IMR-90 (cell line): ENCODE data around the gene KRTAP12-2. TPM values are rescaled to one million over a fixed set of nuclear protein-coding genes. Genes with fewer than 3 reads are reported as not detected.

Experiments
- ATAC-seq: fragments of 200-7000 bp; cut with Tn5 transposase; 2 replicates; pipeline ENCODE4 v1.9.1; 2020; ENCODE audit warnings: low read depth, mild to moderate bottlenecking, moderate library complexity
- BruUV-seq: library from RNA; stranded (reverse); fragments of 400-500 nt; replicated peaks from 2 replicates; lab custom pipeline; 2021; lab: Mats Ljungman, UMichigan
- CTCF ChIA-PET: fragments of 300-600 bp; formaldehyde crosslinking; extraction: SDS; loops from one replicate; lab custom pipeline; 2021; ENCODE audit warnings: antibody characterized with exemption; lab: Yijun Ruan, JAX
- POLR2A ChIA-PET: fragments of 300-600 bp; sonication (Branson Sonifier 250); formaldehyde crosslinking; loops from one replicate; lab custom pipeline; 2022; ENCODE audit warnings: antibody characterized with exemption; ENCODE audit not compliant: unreplicated experiment; lab: Charles Lee
- DNase-seq: peaks from one replicate; pipeline ENCODE4 v3.0.0; 2013
- H2AFZ ChIP-seq: replicated peaks from 2 replicates; pipeline ENCODE3; 2013; ENCODE audit warnings: low read length, mild to moderate bottlenecking; ENCODE audit not compliant: poor library complexity
- H2AK5ac ChIP-seq: 2 replicates; pipeline ENCODE4 v1.6.1; 2013; ENCODE audit warnings: low read depth, low read length, inconsistent platforms
- H2AK9ac ChIP-seq: replicated peaks from 2 replicates; pipeline ENCODE3; 2013; ENCODE audit warnings: mild to moderate bottlenecking, low read depth, low read length, moderate library complexity; ENCODE audit not compliant: poor library complexity
- H2BK120ac ChIP-seq: 2 replicates; pipeline ENCODE4 v1.6.1; 2013; ENCODE audit warnings: low read depth, low read length, inconsistent platforms
- H2BK15ac ChIP-seq: 3 replicates; pipeline ENCODE4 v1.6.1; 2013; ENCODE audit warnings: low read depth, low read length, inconsistent platforms
- H2BK20ac ChIP-seq: 2 replicates; pipeline ENCODE4 v1.6.1; 2013; ENCODE audit warnings: low read depth, mild to moderate bottlenecking, inconsistent platforms, low read length, moderate library complexity
- H2BK5ac ChIP-seq: 2 replicates; pipeline ENCODE4 v1.6.1; 2013; ENCODE audit warnings: mild to moderate bottlenecking, low read depth, low read length, inconsistent platforms; ENCODE audit not compliant: poor library complexity, severe bottlenecking
- H3K14ac ChIP-seq: replicated peaks from 2 replicates; pipeline ENCODE4 v1.6.1; 2013; ENCODE audit warnings: low read depth, low read length, inconsistent platforms
- H3K18ac ChIP-seq: 2 replicates; pipeline ENCODE4 v1.6.1; 2013; ENCODE audit warnings: low read depth, low read length, control low read depth
- H3K23ac ChIP-seq: 2 replicates; pipeline ENCODE4 v1.6.1; 2013; ENCODE audit warnings: low read depth, low read length, inconsistent platforms
- H3K27ac ChIP-seq: 2 replicates; pipeline ENCODE4 v1.5.1; 2013; ENCODE audit warnings: mild to moderate bottlenecking, control low read depth, low read length; ENCODE audit not compliant: insufficient read depth
- H3K27me3 ChIP-seq: 2 replicates; pipeline ENCODE4 v1.6.1; 2013; ENCODE audit warnings: low read length; ENCODE audit not compliant: control insufficient read depth, insufficient read depth
- H3K36me3 ChIP-seq: 2 replicates; pipeline ENCODE4 v1.6.1; 2013; ENCODE audit warnings: low read length, mixed read lengths; ENCODE audit not compliant: control insufficient read depth, insufficient read depth
- H3K4ac ChIP-seq: 2 replicates; pipeline ENCODE4 v1.6.1; 2013; ENCODE audit warnings: low read depth, low read length, inconsistent platforms
- H3K4me1 ChIP-seq: 2 replicates; pipeline ENCODE4 v1.6.1; 2013; ENCODE audit warnings: low read length, mixed read lengths; ENCODE audit not compliant: control insufficient read depth, insufficient read depth
- H3K4me2 ChIP-seq: 2 replicates; pipeline ENCODE4 v1.6.1; 2013; ENCODE audit warnings: low read depth, mild to moderate bottlenecking, control low read depth, low read length, moderate library complexity
- H3K4me3 ChIP-seq: 2 replicates; pipeline ENCODE4 v1.5.1; 2013; ENCODE audit warnings: low read depth, mild to moderate bottlenecking, control low read depth, low read length, moderate library complexity; ENCODE audit not compliant: insufficient read depth
- H3K56ac ChIP-seq: 2 replicates; pipeline ENCODE4 v1.6.1; 2013; ENCODE audit warnings: low read length, inconsistent platforms; ENCODE audit not compliant: insufficient read depth; ENCODE audit errors: extremely low read depth
- H3K79me1 ChIP-seq, 2 experiments: 2 replicates each; pipeline ENCODE4 v1.6.1; 2013; ENCODE audit warnings: low read length in 2 of 2, inconsistent platforms in 1 of 2, low read depth in 1 of 2
- H3K9ac ChIP-seq: 2 replicates; pipeline ENCODE4 v1.6.1; 2013; ENCODE audit warnings: low read depth, low read length, control low read depth
- H3K9me1 ChIP-seq: 2 replicates; pipeline ENCODE4 v1.6.1; 2013; ENCODE audit warnings: low read length, inconsistent platforms; ENCODE audit not compliant: insufficient read depth
- H3K9me3 ChIP-seq: 2 replicates; pipeline ENCODE4 v1.6.1; 2013; ENCODE audit warnings: low read length; ENCODE audit not compliant: control insufficient read depth, insufficient read depth
- H4K20me1 ChIP-seq: 2 replicates; pipeline ENCODE4 v1.6.1; 2013; ENCODE audit warnings: low read length, inconsistent platforms; ENCODE audit not compliant: insufficient read depth
- H4K5ac ChIP-seq: 2 replicates; pipeline ENCODE4 v1.6.1; 2013; ENCODE audit warnings: mild to moderate bottlenecking, low read depth, low read length, control low read depth
- H4K8ac ChIP-seq, 2 experiments: 2 replicates each; pipeline ENCODE4 v1.6.1; 2013; ENCODE audit warnings: low read depth in 2 of 2, low read length in 2 of 2, control low read depth in 1 of 2, inconsistent platforms in 1 of 2
- H4K91ac ChIP-seq: 2 replicates; pipeline ENCODE4 v1.6.1; 2013; ENCODE audit warnings: low read depth, low read length, inconsistent platforms; ENCODE audit not compliant: insufficient read depth
- BHLHE40 ChIP-seq: fragments of 150-350 bp; IDR thresholded peaks from 2 replicates; pipeline ENCODE4 v1.6.1; 2016; ENCODE audit warnings: mild to moderate bottlenecking, low read depth, low read length
- MXI1 ChIP-seq: IDR thresholded peaks from 2 replicates; pipeline ENCODE4 v1.6.1; 2012; ENCODE audit warnings: low read depth, mild to moderate bottlenecking, low read length, moderate library complexity, borderline replicate concordance
- NFE2L2 ChIP-seq: fragments of 150-350 bp; IDR thresholded peaks from 2 replicates; pipeline ENCODE4 v1.6.1; 2016; ENCODE audit warnings: low read depth, mild to moderate bottlenecking, low read length
- POLR2A ChIP-seq: IDR thresholded peaks from 2 replicates; pipeline ENCODE4 v1.6.1; 2012; ENCODE audit warnings: mild to moderate bottlenecking, low read depth, low read length
- RAD21 ChIP-seq: IDR thresholded peaks from 2 replicates; pipeline ENCODE4 v1.6.1; 2012; ENCODE audit warnings: low read length, improper control_type of control experiment
- RCOR1 ChIP-seq: IDR thresholded peaks from 2 replicates; pipeline ENCODE4 v1.6.1; 2012; ENCODE audit warnings: mild to moderate bottlenecking, low read length, improper control_type of control experiment; ENCODE audit not compliant: insufficient replicate concordance
- SMC3 ChIP-seq: fragments of 150-350 bp; IDR thresholded peaks from 2 replicates; pipeline ENCODE4 v1.6.1; 2016; ENCODE audit warnings: low read depth, mild to moderate bottlenecking, antibody characterized with exemption, low read length, moderate library complexity
- WGBS, 2 experiments: methylation state at CpG; one replicate each; pipeline versions ENCODE4 v1.1.5 to v1.1.7; 2013; ENCODE audit warnings: missing lambda C conversion rate in 2 of 2; ENCODE audit not compliant: insufficient read length in 1 of 2; ENCODE audit errors: extremely low coverage in 2 of 2; 5-methylcytosine and 5-hydroxymethylcytosine counted together
- dilution Hi-C: fragments of 300-500 bp; cut with HindIII; formaldehyde crosslinking; loops from one replicate; pipeline ENCODE4 v1.14.3; 2018; ENCODE audit warnings: low sequenced_read_pairs; ENCODE audit not compliant: unreplicated experiment
- in situ Hi-C: fragments of 300-500 bp; cut with MboI; formaldehyde crosslinking; loops from 3 replicates; pipeline ENCODE4 v1.14.3; 2019; ENCODE audit warnings: low sequenced_read_pairs, inconsistent platforms, mixed read lengths
- intact Hi-C: fragments of 100-400 bp; cut with micrococcal nuclease; formaldehyde crosslinking; loops from 2 replicates; pipeline ENCODE4 v1.10.0; 2022
- polyA plus RNA-seq, 3 experiments: library from polyadenylated mRNA; depleted of rRNA; stranded (reverse); fragments of >200 nt; gene quantifications; 2 replicates each; pipeline ENCODE4 v1.2.3, GENCODE V29; 2012; ENCODE audit warnings: low replicate concordance in 1 of 3
- total RNA-seq: library from RNA; depleted of rRNA; stranded (reverse); fragments of >200 nt; gene quantifications from 2 replicates; pipeline ENCODE4 v1.2.3, GENCODE V29; 2012
- TF ChIP-seq, protein P1 (sequence below): fragments of 150-350 bp; IDR thresholded peaks from 2 replicates; pipeline ENCODE4 v1.6.1; 2016; ENCODE audit warnings: low read depth, mild to moderate bottlenecking, low read length, moderate library complexity, borderline replicate concordance

The KRTAP12-2 gene
- total and polyA plus RNA-seq, 2 of the 4 experiments (the other 2 are of a cell fraction) = not detected

DNA sequence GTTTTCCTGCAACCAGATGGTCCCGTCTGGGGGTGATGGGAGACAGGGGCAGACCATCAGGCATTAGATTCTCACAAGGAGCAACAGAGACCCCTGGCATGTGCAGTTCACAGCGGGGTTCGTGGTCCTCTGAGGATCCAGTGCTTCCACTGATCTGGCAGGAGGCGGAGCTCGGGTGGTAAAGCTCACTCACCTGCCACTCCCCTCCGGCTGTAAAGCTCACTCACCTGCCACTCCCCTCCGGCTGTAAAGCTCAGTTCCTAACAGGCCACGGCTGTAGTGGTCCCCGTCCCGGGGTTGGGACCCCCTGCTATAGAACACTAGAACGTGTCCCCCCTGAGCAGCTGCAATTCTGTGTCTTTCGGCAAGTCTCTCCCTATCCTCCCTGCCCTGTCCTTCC is 34.8 kb upstream of the KRTAP12-2 start:
- Histone ChIP-seq H3K4me3 (no peak overlapping the region), H3K23ac (no peak overlapping the region), H3K56ac (no peak overlapping the region), H2AFZ (no peak overlapping the region), H2BK5ac (no peak overlapping the region), H3K4me1 (no peaks in the 10 kb centered on the region), H2BK20ac (no peak overlapping the region), H3K79me1 (no peaks in the 10 kb centered on the region), H3K27me3 (peaks cover 71% of the 10 kb centered on the region), H3K4ac (no peak overlapping the region), H3K14ac (no peak overlapping the region), H3K18ac (no peak overlapping the region), H3K9me1 (no peaks in the 10 kb centered on the region), H3K9me3 (peaks cover 6% of the 10 kb centered on the region; the same call in 1 of the 2 replicates), H2BK120ac (no peak overlapping the region), H4K5ac (no peak overlapping the region), H2BK15ac (no peak overlapping the region), H2AK9ac (no peak overlapping the region), H4K20me1 (no peaks in the 10 kb centered on the region), H2AK5ac (no peak overlapping the region), H4K8ac (no peak overlapping the region), H4K91ac (no peak overlapping the region), H3K27ac (no peak overlapping the region), H3K36me3 (no peaks in the 10 kb centered on the region), H3K4me2 (no peak overlapping the region), H3K9ac (no peak overlapping the region)
- 16% methylated on average over 5 of the region's 12 CpGs; no CpG with 5 or more reads in 1 of the 2 experiments for whole genome bisulfite sequencing, 2 experiments
- dilution Hi-C loops (no loop called here), in situ Hi-C loops (no loop called here), intact Hi-C loops (no loop called here)
- TF ChIP-seq RCOR1 = no peak
- TF ChIP-seq, protein P1, sequence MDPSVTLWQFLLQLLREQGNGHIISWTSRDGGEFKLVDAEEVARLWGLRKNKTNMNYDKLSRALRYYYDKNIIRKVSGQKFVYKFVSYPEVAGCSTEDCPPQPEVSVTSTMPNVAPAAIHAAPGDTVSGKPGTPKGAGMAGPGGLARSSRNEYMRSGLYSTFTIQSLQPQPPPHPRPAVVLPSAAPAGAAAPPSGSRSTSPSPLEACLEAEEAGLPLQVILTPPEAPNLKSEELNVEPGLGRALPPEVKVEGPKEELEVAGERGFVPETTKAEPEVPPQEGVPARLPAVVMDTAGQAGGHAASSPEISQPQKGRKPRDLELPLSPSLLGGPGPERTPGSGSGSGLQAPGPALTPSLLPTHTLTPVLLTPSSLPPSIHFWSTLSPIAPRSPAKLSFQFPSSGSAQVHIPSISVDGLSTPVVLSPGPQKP = no peak
- no peak for TF ChIP-seq SMC3
- TF ChIP-seq RAD21 = no peak
- no peak for TF ChIP-seq NFE2L2
- no peak for TF ChIP-seq MXI1
- no peak for TF ChIP-seq POLR2A
- TF ChIP-seq BHLHE40 = no peak
- BruUV-seq = no TSS peak
- no peak for DNase-seq
- CTCF ChIA-PET = interaction anchor here (0.6 kb wide), 1 partner anchor 9 kb away, joined by 5 read pairs; no protein-coding TSS in a partner anchor
- POLR2A ChIA-PET = no interaction called here
- ATAC-seq = no peak
